Activated naive CD4-positive, alpha-beta T cell treated with anti-CD3 and anti-CD28 coated beads for 36 hours (primary cell): Measurements from ENCODE around the gene RASGRP2. TPM values are rescaled to one million over a fixed set of nuclear protein-coding genes. Genes with fewer than 3 reads are reported as not detected.

Source experiments
- CTCF ChIA-PET: fragments of 350-600 bp; sonication (Branson Sonifier 250); formaldehyde crosslinking; loops from one replicate; lab custom pipeline; 2021; ENCODE audit warnings: antibody characterized with exemption; lab: Charles Lee
- DNase-seq: peaks from one replicate; pipeline ENCODE4 v3.0.0-alpha.2; 2020
- H3K27ac Mint-ChIP-seq: one replicate; pipeline ENCODE4 v1.8.0; 2021; ENCODE audit warnings: mild to moderate bottlenecking, mixed read lengths
- H3K27me3 Mint-ChIP-seq: one replicate; pipeline ENCODE4 v1.8.0; 2021; ENCODE audit warnings: low read depth, mixed read lengths
- H3K36me3 Mint-ChIP-seq: one replicate; pipeline ENCODE4 v1.8.0; 2021; ENCODE audit warnings: low read depth, mixed read lengths
- H3K4me1 Mint-ChIP-seq: one replicate; pipeline ENCODE4 v1.8.0; 2021; ENCODE audit warnings: low read depth, mixed read lengths
- H3K4me3 Mint-ChIP-seq: one replicate; pipeline ENCODE4 v1.8.0; 2021; ENCODE audit warnings: mild to moderate bottlenecking, moderate library complexity, mixed read lengths
- H3K9me3 Mint-ChIP-seq: one replicate; pipeline ENCODE4 v1.8.0; 2021; ENCODE audit warnings: mixed read lengths
- intact Hi-C: fragments of 100-400 bp; cut with micrococcal nuclease; formaldehyde crosslinking; loops from one replicate; pipeline ENCODE4 v1.15.1; 2023
- total RNA-seq, 2 experiments: library from RNA; stranded (reverse); gene quantifications; one replicate each; pipeline ENCODE4 v1.2.3, GENCODE V29; 2021

RASGRP2 gene
- total RNA-seq, 2 experiments from 2014 or later: 5.2 to 5.6 TPM

DNA sequence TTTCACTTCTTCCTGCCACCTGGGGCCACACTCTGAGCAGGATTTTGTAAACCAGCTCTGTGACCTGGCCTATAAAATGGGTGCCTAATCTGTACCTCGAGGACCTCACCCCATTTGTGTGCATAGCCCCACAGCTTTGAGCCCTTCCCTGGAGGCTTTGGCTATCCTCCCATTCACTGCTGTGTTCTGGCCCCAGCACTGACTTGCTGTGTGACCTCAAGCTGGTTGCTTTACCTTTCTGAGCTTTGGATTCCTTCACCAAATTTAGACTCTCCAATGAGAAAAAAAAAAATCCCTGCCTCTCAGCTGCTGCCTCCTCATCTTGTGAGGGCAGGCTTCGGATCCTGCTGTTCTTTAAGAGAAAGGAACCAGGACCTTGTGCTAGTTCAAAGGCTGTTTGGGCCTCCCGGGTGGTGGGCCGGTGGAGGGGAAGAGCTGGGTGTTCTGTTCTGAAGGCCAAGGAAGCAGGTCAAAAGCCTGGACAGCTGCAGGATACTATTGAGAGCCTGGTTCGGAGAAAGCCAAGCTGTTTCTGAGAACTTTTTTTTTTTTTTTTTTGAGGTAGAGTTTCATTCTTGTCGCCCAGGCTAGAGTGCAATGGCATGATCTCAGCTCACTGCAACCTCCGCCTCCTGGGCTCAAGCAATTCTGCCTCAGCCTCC is 16.9 kb upstream of the RASGRP2 start:
- intact Hi-C loops: no loop called here
- CTCF ChIA-PET: interaction anchor here (0.6 to 2.2 kb wide), 5 partner anchors 8 to 72 kb away, joined by 5 to 13 read pairs (median 9); partner anchors contain the start of gene RASGRP2
- DNase-seq: no peak
- peaks cover 34% of the 10 kb centered on the region for H3K36me3 Mint-ChIP-seq
- peak overlapping the region; percentile 85 for H3K27ac Mint-ChIP-seq
- no peak overlapping the region for H3K4me3 Mint-ChIP-seq
- H3K9me3 Mint-ChIP-seq: no peaks in the 10 kb centered on the region
- H3K27me3 Mint-ChIP-seq: no peaks in the 10 kb centered on the region
- peaks cover 58% of the 10 kb centered on the region for H3K4me1 Mint-ChIP-seq

DNA sequence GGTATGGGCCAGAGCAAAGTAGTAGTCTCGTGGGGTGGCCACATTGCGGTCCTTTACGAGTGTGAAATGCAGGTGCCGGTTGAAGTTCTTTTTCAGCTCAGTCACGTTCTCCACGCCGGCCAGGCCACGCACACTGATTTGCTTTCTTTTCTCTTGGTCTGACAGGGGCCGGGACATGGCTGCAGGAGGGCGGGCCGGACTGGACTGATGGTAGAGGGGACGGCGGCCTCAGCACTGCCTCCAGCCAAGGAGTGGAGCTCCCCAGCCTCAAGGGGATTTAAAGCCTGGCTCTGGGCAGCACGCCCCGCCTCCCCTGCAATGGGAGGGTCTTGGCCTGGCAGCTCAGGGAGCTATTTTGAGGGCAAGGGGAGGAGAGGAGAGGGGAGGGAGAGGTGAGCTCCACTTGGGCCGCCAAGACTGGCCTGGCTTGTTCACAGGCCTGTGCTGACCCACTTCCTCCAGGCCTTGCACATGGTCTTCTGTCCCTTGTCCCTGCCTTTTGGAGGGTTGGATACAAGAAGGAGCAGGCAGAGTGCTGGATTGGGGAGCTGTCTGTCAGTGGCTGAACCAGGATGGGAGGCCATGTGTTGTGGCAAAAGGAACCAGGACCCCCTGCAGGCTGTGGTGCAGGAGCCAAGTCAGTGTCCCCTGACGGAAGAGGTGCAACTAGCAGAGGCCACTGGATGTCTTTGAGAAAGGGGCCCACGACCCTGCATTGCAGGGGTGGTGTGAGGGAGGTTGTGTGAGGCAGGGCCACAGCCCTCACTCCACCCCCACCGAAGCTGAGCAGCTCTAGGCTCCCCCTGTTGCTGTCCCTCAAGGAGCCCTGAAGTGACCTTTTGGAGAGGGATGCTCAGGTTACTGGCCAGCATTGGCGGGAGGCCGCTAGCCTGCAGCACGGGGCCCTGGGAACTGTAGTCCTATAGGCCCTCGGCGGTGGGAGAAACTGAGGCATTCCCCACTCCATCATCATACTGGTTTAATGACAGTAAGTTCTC is 16.1 kb upstream of the RASGRP2 start, which contains the start of gene PYGM:
Gene PYGM, minus strand, starts transcription at position 253 of the 998 bp plus-strand sequence. Its CDS starts 76 bp downstream, at position 177.
- Mint-ChIP-seq H3K36me3 (peaks cover 27% of the 10 kb centered on the region), H3K9me3 (no peaks in the 10 kb centered on the region), H3K27me3 (no peaks in the 10 kb centered on the region), H3K27ac (peak within 1 kb of the TSS; percentile 85), H3K4me3 (no peak within 1 kb of the TSS), H3K4me1 (peaks cover 50% of the 10 kb centered on the region)
- CTCF ChIA-PET: interaction anchor here (0.6 to 1.9 kb wide), 5 partner anchors 9 to 71 kb away, joined by 3 to 9 read pairs (median 6); partner anchors contain the start of gene RASGRP2
- intact Hi-C loops: no loop called here
- DNase-seq: no peak

DNA sequence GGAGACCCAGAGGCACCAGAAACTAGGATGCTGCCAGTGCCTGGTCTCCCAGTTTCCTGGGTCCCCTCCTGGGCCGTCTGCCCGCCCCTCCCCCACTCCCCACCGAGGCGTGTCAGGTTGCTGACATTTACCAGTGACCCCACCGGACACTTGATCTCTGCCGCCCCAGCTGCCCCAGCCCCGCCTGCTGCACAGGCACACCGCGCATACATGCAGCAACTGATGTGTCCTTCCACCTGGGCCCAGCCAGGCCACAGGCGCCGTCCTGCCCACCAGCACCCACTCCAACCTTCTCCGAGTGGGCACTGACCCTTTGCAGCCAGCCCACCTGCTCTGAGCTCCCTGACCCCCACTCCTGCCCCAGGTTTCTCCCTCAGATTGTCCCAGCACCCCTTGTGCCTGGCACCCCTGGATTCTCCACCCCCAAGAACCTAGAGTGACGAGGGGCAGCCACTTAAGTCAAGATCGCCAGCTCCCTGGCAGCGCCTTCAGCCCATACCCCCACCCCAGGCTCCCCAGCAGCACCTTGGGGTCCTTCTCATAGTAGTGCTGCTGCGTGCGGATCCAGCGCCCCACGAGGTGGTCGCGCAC is 15.3 kb upstream of the RASGRP2 start:
- peaks cover 42% of the 10 kb centered on the region for H3K4me1 Mint-ChIP-seq
- no peaks in the 10 kb centered on the region for H3K9me3 Mint-ChIP-seq
- intact Hi-C loops: no loop called here
- CTCF ChIA-PET: interaction anchor here (0.6 to 1.5 kb wide), 3 partner anchors 10 to 70 kb away, joined by 3 to 6 read pairs (median 6); no protein-coding TSS in a partner anchor
- DNase-seq: no peak
- H3K27me3 Mint-ChIP-seq: no peaks in the 10 kb centered on the region
- peaks cover 19% of the 10 kb centered on the region for H3K36me3 Mint-ChIP-seq
- H3K27ac Mint-ChIP-seq: no peak overlapping the region
- H3K4me3 Mint-ChIP-seq: no peak overlapping the region

DNA sequence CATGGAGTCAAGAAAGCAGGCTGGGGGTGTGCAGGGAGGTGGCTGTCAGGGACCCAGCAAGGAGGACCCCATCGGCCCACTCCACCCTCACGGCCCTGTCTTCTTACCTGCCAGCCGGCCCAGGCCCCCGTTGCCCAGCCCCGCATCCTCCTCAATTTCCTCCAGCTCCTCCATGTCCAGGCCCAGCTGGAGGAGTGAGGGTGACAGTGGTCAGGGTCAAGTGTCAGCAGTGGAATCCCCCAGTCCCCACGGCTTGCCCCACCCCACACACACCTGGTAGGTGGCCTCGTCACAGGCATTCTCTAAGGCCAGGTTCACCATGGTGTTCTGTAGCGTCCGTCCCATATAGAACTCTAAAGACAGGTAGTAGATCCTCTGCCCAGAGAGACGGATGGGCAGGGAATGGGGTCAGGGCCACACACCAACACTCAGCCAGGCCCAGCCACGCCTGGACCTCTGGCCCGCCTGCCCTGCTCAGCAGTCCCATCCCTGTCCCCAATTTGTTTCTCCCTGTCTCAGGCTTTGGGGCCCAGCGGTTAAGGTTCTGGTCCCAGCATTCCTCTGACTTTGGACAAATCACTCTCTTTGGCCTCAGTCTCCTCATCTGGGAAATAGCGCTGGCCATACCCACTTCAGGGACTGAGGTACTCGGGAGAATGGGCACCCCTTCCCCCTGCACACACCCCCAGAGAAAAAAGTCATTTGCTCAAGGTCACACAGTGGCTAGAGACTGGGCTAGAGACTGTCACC is 14.6 kb upstream of the RASGRP2 start:
- no peak overlapping the region for H3K4me3 Mint-ChIP-seq
- intact Hi-C loops: no loop called here
- CTCF ChIA-PET: no interaction called here
- no peaks in the 10 kb centered on the region for H3K27me3 Mint-ChIP-seq
- H3K36me3 Mint-ChIP-seq: peaks cover 12% of the 10 kb centered on the region
- peaks cover 35% of the 10 kb centered on the region for H3K4me1 Mint-ChIP-seq
- H3K9me3 Mint-ChIP-seq: no peaks in the 10 kb centered on the region
- no peak overlapping the region for H3K27ac Mint-ChIP-seq
- no peak for DNase-seq

DNA sequence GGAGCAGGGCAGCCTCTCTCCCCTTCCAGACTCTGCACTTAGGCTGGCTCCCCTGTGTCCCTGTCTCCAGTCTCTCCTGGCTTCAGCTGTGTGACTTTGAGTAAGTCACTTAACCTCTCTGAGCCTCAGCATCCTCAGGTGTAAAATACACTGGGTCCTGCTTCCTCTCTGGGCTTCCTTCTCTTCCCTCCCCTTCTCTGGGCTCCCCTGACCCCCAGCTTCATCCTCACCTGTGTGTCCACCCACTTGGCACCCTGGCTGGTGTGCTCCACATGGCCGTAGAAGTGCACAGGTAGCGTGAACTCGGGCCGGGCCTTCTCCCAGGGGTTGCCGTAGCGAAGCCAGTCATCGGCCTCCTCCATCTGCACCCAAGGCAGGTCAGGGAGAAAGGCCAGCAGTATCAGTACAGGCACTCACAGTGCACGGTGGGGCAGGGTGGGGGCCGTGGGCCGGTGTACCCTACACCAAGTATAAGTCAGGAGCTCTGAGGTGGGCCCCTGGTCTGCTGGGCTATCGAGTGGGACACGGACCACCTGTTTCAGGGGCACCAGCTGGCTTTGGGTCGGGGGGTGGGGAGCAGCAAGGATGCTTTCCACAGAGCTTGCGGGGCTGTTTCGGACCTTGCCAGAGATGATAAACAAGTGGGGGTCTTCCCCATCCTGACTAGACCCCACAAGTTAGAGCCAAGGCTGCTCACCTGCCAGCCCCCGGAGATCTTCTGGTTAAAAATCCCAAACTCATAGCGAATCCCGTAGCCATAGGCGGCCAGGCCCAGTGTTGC is 13.8 kb upstream of the RASGRP2 start:
- intact Hi-C loops: no loop called here
- DNase-seq: no peak
- Mint-ChIP-seq H3K36me3 (peaks cover 6% of the 10 kb centered on the region), H3K27me3 (no peaks in the 10 kb centered on the region), H3K4me3 (no peak overlapping the region), H3K9me3 (no peaks in the 10 kb centered on the region), H3K4me1 (peaks cover 29% of the 10 kb centered on the region), H3K27ac (no peak overlapping the region)
- CTCF ChIA-PET: interaction anchor here (1.4 kb wide), 1 partner anchor 15 kb away, joined by 4 read pairs; no protein-coding TSS in a partner anchor

DNA sequence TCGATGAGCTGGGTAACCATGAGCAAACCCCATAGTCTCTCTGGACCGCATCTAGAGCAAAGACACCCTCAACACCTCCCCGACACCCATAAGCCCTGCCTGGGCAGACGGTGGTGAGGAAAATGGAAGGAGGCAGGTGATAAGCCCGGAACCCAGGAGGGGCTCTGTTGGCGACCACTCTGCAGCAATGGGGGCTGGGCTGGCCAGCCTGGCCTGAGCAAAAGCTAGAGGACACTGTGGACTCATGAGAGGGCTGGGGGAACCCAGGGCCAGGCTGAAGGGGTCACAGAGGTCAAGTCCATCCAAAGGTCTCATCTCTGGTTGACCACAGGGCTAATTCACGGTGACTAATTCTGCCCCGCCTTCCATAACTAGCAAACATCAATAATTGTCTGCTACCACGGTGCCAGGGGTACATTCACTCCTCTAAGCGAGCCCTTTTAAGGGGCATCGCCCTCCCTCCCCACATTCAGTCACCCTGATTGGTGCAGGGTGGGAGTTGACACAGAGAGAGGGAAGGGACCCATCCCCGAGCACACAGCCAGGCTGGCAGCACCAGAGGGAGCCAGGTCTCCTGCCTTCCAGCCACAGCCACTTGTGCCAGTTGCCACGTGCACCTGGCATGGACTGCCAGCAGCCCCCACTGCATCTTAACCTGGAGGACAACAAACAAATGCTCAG is 11.9 kb upstream of the RASGRP2 start:
- CTCF ChIA-PET: interaction anchor here (0.5 kb wide), 1 partner anchor 17 kb away, joined by 4 read pairs; no protein-coding TSS in a partner anchor
- Mint-ChIP-seq H3K27me3 (no peaks in the 10 kb centered on the region), H3K4me1 (peaks cover 22% of the 10 kb centered on the region)

DNA sequence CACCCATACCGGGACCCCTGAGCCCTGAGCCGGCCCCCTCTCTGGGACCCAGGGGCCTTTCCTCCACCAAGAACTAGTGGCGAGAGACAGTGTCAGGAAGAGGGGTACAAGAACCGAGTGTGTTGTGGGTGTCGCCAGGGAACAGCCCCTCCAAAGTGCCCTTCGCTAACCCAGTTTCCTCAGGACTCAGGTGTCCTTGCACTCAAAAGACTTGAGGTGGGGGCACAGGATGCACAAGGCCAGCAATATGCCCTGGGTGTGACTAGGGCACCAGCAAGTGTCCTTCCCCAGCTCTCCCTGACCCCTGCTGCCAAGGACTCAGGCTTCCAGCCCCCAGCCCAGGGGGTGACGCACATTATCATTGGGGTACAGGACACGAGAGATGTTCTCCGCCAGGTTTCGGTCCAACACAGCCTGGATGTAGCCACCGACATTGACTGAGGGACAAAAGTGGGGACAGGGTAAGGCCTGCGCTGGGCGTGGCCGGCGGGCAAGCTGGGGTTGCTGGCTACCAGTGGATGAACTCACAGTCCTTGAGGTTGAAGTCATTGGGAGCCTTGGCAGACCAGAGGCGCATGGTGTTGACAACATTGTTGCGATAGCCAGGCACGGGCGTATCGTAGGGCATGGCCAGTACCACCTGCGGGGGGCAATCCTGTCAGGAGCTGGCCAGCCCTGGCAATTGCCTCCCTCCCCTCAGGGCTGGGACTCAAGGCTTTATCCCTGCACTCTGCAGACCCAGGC is 11.1 kb upstream of the RASGRP2 start:
- H3K27ac Mint-ChIP-seq: no peak overlapping the region
- DNase-seq: no peak
- no peak overlapping the region for H3K4me3 Mint-ChIP-seq
- CTCF ChIA-PET: interaction anchor here (0.5 kb wide), 1 partner anchor 17 kb away, joined by 4 read pairs; no protein-coding TSS in a partner anchor
- H3K9me3 Mint-ChIP-seq: no peaks in the 10 kb centered on the region
- peaks cover 6% of the 10 kb centered on the region for H3K36me3 Mint-ChIP-seq
- intact Hi-C loops: no loop called here
- H3K27me3 Mint-ChIP-seq: no peaks in the 10 kb centered on the region
- H3K4me1 Mint-ChIP-seq: peaks cover 25% of the 10 kb centered on the region

More for the DNA sequence above, 11.9 kb upstream of the RASGRP2 start:
- Mint-ChIP-seq H3K27ac (no peak overlapping the region), H3K9me3 (no peaks in the 10 kb centered on the region), H3K36me3 (peaks cover 4% of the 10 kb centered on the region), H3K4me3 (no peak overlapping the region)
- DNase-seq: no peak
- intact Hi-C loops: no loop called here

DNA sequence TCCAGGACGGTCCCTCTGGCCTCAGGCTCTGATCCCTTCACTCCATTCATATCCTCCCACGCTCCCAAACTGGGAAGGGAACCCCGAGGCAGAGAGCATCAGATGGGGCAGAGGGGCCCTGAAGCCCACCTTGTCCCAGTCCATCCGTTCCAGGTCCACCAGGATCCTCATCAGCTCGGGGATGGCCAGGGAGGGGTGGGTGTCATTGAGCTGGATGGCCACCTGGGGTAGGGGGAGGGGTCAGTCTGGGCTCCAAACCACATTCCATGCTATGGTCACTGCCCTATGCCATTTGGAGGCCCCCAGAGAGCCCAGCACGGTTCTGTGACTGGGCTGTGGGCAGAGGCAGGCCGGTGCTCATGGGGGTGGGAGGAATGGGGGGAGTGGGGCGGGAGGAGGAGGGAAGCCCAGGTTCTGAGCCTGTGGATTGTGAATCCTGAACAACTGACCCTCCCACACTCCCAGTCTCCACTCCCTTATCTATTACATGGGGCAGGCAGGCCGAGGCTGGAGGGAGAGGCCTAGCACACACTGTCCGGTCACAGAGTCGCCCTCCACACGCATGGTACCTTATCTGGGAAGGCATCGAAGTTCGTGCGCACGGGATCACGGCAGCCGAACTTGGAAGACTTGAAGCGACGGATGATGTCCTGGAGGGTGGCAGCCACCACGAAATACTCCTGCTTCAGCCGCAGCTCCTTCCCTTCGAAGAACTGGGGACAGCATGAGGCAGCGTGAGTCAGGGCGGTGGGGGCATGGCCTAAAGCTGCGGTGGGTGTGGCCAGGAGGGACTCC is 10.4 kb upstream of the RASGRP2 start:
- H3K27ac Mint-ChIP-seq: no peak overlapping the region
- intact Hi-C loops: no loop called here
- no peaks in the 10 kb centered on the region for H3K9me3 Mint-ChIP-seq
- H3K36me3 Mint-ChIP-seq: peaks cover 6% of the 10 kb centered on the region
- no peaks in the 10 kb centered on the region for H3K27me3 Mint-ChIP-seq
- CTCF ChIA-PET: no interaction called here
- no peak overlapping the region for H3K4me3 Mint-ChIP-seq
- no peak for DNase-seq
- peaks cover 20% of the 10 kb centered on the region for H3K4me1 Mint-ChIP-seq

DNA sequence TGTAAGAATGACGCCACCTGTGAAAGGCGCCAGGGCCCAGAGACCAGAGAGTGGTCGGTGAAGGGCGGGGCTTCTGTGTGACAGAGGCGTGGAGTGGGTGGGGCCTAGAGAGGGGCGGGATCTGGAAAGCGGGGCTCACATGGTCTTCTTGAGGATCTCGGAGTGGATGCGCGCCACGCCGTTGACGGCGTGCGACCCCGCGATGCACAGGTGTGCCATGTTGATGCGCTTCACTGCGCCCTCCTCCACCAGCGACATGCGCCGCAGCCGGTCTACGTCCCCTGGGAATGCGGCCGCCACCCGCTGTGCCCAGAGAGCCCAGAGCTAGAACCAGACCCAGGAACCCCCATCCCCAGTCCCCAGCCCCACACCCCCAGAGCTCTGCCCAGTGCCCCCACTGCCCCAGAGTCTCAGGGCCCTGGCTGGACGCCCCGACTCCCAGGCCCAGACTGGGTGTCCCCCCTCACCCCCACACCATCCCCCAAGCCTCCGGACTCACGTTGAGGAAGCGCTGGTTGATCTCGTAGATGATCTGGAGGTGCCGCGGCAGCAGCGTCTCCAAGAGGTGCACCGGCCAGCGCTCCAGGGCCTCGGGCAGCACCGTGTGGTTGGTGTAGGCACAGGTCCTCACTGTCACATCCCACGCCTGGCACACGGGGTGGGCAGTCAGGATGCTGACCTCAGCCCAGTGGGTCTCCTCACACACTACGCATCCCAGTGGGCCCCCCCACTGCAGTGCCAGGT is 9.6 kb upstream of the RASGRP2 start:
- intact Hi-C loops: no loop called here
- no peaks in the 10 kb centered on the region for H3K9me3 Mint-ChIP-seq
- CTCF ChIA-PET: interaction anchor here (0.6 kb wide), 1 partner anchor 7 kb away, joined by 9 read pairs; no protein-coding TSS in a partner anchor

More for the DNA sequence above, 9.6 kb upstream of the RASGRP2 start:
- H3K4me3 Mint-ChIP-seq: no peak overlapping the region
- peaks cover 20% of the 10 kb centered on the region for H3K4me1 Mint-ChIP-seq
- no peak for DNase-seq
- no peak overlapping the region for H3K27ac Mint-ChIP-seq
- no peaks in the 10 kb centered on the region for H3K27me3 Mint-ChIP-seq
- peaks cover 6% of the 10 kb centered on the region for H3K36me3 Mint-ChIP-seq
